Chondrocyte (in vitro differentiated cells): ENCODE measurements around the gene GPATCH2L. TPM values are rescaled to one million over a fixed set of nuclear protein-coding genes. Genes with fewer than 3 reads are reported as not detected.

Experiments used
- DNase-seq: peaks from one replicate; pipeline ENCODE4 v3.0.0; 2021; ENCODE audit warnings: mixed read lengths, low spot score
- H3K27ac Mint-ChIP-seq: one replicate; pipeline ENCODE4 v1.8.0; 2021; ENCODE audit warnings: mild to moderate bottlenecking, moderate library complexity, mixed read lengths; ENCODE audit not compliant: unreplicated experiment
- H3K27me3 Mint-ChIP-seq: 2 replicates; pipeline ENCODE4 v1.8.0; 2021; ENCODE audit warnings: low read depth, mixed read lengths
- H3K36me3 Mint-ChIP-seq: 2 replicates; pipeline ENCODE4 v1.8.0; 2021; ENCODE audit warnings: low read depth, mixed read lengths
- H3K4me1 Mint-ChIP-seq: 2 replicates; pipeline ENCODE4 v1.8.0; 2021; ENCODE audit warnings: low read depth, mild to moderate bottlenecking, mixed read lengths
- H3K4me3 Mint-ChIP-seq: one replicate; pipeline ENCODE4 v1.8.0; 2021; ENCODE audit warnings: mild to moderate bottlenecking, moderate library complexity, mixed read lengths; ENCODE audit not compliant: unreplicated experiment
- H3K9me3 Mint-ChIP-seq: 2 replicates; pipeline ENCODE4 v1.8.0; 2021; ENCODE audit warnings: low read depth, mixed read lengths
- CTCF ChIP-seq: fragments of 200-600 bp; sonication (generic); IDR thresholded peaks from 2 replicates; pipeline ENCODE4 v1.5.0; 2021; ENCODE audit warnings: antibody characterized with exemption, mild to moderate bottlenecking, moderate library complexity
- total RNA-seq: library from RNA; stranded (reverse); gene quantifications from 3 replicates; pipeline ENCODE4 v1.2.1, GENCODE V29; 2021

Gene GPATCH2L
- total RNA-seq, 1 donor from 2014 or later: 51.3 TPM

DNA sequence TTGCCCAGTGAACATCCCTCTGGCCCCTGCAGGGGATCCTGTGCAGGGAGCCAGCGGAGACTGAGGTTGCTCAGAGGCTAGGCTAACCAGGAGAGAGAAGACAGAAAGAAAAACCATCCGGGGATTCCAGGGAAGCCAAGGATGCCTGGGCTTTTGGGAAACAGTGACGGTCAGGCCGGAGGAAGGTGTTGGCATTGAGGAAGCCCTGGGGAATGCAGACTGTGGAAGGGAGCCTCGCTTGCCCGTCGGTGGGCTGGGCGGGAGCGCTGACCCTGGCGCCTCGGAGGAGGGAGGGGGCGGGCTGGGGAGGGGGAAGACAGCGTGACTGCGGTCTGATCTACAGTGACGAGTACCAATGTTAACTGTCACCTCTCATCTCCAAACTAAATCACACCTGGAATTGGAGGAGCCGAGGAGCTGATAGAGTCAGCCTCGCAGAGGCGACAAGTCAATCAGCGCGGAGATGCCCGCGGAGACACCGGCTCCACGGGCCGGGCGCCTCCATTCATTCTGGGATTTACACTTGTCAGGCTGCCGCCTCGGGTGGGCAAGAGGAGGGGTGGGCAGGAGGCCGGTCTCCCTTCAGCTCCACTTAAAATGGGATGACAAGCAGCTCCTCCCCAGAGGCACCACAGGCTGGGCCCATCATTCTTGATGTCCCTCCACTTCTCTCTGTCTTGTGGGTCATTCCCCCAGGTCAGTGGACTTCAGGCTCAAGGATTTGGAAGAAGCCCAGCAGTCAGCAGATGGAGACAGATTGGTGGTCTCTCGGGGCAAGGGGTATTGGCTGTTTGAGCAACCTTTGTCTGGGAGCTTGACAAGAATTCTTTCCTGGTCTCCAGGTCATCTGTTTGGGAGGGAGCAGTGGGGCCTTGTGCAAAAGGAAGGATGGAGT is 20.4 kb upstream of the GPATCH2L start:
- TF ChIP-seq CTCF: no peak
- H3K9me3 Mint-ChIP-seq: no peaks in the 10 kb centered on the region
- H3K4me3 Mint-ChIP-seq: no peak overlapping the region
- H3K36me3 Mint-ChIP-seq: peaks cover 2% of the 10 kb centered on the region
- DNase-seq: no peak
- H3K27me3 Mint-ChIP-seq: peaks cover 54% of the 10 kb centered on the region
- no peaks in the 10 kb centered on the region for H3K4me1 Mint-ChIP-seq
- no peak overlapping the region for H3K27ac Mint-ChIP-seq

DNA sequence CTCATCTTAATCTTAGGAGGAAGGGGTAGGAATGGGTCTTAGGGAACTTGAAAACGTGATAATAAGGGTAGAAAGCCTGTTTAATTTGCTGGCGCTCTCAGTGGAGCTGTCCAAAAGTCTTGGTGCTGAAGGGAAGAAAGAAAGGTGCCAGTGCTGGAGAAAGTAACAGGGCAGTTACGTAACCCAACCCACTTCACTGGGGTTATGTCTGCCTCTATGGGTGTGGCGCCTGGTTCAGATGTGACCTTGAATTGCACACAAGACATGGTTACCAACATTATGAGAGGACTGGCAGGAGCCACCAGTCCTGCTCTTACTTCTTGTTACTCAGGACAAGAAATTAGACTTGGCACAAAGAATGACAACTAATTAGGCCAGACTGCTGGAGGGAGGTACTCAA is 18.6 kb upstream of the GPATCH2L start:
- Mint-ChIP-seq H3K4me1 (peaks cover 2% of the 10 kb centered on the region), H3K4me3 (no peak overlapping the region), H3K36me3 (peaks cover 2% of the 10 kb centered on the region), H3K27me3 (peaks cover 60% of the 10 kb centered on the region), H3K27ac (no peak overlapping the region), H3K9me3 (no peaks in the 10 kb centered on the region)
- TF ChIP-seq CTCF: no peak
- no peak for DNase-seq

GRCh38 chr14:76134231-76134630 is 17.5 kb upstream of the GPATCH2L start:
- DNase-seq: no peak
- peaks cover 64% of the 10 kb centered on the region for H3K27me3 Mint-ChIP-seq
- no peak overlapping the region for H3K27ac Mint-ChIP-seq
- no peak overlapping the region for H3K4me3 Mint-ChIP-seq
- peaks cover 10% of the 10 kb centered on the region for H3K4me1 Mint-ChIP-seq
- no peak for TF ChIP-seq CTCF
- H3K36me3 Mint-ChIP-seq: peaks cover 2% of the 10 kb centered on the region
- no peaks in the 10 kb centered on the region for H3K9me3 Mint-ChIP-seq

DNA sequence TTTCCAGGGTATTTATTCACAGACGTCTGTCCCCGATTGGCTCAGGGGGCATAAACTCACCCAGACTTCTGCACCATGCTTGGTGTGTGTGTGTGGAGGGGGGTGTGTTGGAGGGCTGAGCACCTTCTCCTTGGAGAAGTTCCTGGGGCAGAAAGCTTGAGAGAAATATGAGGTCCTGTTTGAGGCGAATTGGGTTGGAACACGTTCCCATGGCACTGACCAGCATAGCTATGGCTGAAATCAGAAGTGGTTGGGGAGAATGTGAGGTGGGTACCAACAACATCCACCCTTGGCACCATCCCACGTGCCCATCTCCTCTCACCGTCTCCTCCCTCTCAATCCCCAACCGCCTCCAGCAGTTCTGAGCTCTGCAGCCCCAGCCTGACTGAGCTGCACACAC is 16.0 kb upstream of the GPATCH2L start:
- no peak for TF ChIP-seq CTCF
- Mint-ChIP-seq H3K4me1 (peaks cover 11% of the 10 kb centered on the region), H3K36me3 (peaks cover 4% of the 10 kb centered on the region), H3K4me3 (no peak overlapping the region), H3K27me3 (peaks cover 67% of the 10 kb centered on the region), H3K9me3 (no peaks in the 10 kb centered on the region), H3K27ac (no peak overlapping the region)
- DNase-seq: no peak

- peaks cover 67% of the 10 kb centered on the region for H3K27me3 Mint-ChIP-seq
- no peak for DNase-seq
Measured at GRCh38 chr14:76136476-76137110, 15.1 kb upstream of the GPATCH2L start.

More at GRCh38 chr14:76136476-76137110, 15.1 kb upstream of the GPATCH2L start:
- Mint-ChIP-seq H3K36me3 (peaks cover 3% of the 10 kb centered on the region), H3K9me3 (peaks cover 2% of the 10 kb centered on the region), H3K4me3 (no peak overlapping the region), H3K27ac (no peak overlapping the region), H3K4me1 (peaks cover 11% of the 10 kb centered on the region)
- no peak for TF ChIP-seq CTCF
